Muscle layer of colon (tissue), 2 donors: ENCODE results near the gene OTUD5.

Experiments
- H3K27ac ChIP-seq: one replicate; pipeline ENCODE4 v1.7.0; 2013; ENCODE audit warnings: low read depth, mild to moderate bottlenecking, low read length, moderate library complexity
- H3K27me3 ChIP-seq, 2 donors: one replicate each; pipeline ENCODE4 v1.7.0; 2013; ENCODE audit warnings: low read length in 2 of 2, mild to moderate bottlenecking in 2 of 2; ENCODE audit not compliant: insufficient read depth in 2 of 2, control insufficient read depth in 1 of 2
- H3K36me3 ChIP-seq: one replicate; pipeline ENCODE4 v1.7.0; 2013; ENCODE audit warnings: mild to moderate bottlenecking, low read length; ENCODE audit not compliant: insufficient read depth
- H3K4me1 ChIP-seq: one replicate; pipeline ENCODE4 v1.7.0; 2013; ENCODE audit warnings: mild to moderate bottlenecking, low read length; ENCODE audit not compliant: insufficient read depth
- H3K4me3 ChIP-seq, 2 donors: one replicate each; pipeline ENCODE4 v1.7.0; 2013; ENCODE audit warnings: low read length in 2 of 2, low read depth in 1 of 2, mild to moderate bottlenecking in 1 of 2, moderate library complexity in 1 of 2
- H3K9ac ChIP-seq: one replicate; pipeline ENCODE4 v1.7.0; 2013; ENCODE audit warnings: low read length
- H3K9me3 ChIP-seq: one replicate; pipeline ENCODE4 v1.7.0; 2013; ENCODE audit warnings: mild to moderate bottlenecking, low read length
- donor health status: abdominal sarcoma.
- donor health status: Adenocarcinoma of cecum.

OTUD5 gene, protein sequence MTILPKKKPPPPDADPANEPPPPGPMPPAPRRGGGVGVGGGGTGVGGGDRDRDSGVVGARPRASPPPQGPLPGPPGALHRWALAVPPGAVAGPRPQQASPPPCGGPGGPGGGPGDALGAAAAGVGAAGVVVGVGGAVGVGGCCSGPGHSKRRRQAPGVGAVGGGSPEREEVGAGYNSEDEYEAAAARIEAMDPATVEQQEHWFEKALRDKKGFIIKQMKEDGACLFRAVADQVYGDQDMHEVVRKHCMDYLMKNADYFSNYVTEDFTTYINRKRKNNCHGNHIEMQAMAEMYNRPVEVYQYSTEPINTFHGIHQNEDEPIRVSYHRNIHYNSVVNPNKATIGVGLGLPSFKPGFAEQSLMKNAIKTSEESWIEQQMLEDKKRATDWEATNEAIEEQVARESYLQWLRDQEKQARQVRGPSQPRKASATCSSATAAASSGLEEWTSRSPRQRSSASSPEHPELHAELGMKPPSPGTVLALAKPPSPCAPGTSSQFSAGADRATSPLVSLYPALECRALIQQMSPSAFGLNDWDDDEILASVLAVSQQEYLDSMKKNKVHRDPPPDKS

GRCh38 chrX:48957477-48957826 lies at the start of gene OTUD5:
Gene OTUD5 (minus strand): TSS chrX:48957607. CDS start chrX:48957570, 37 bp downstream.
- Histone ChIP-seq H3K36me3 (peaks cover 15% of the 10 kb centered on the region), H3K9me3 (no peaks in the 10 kb centered on the region), H3K9ac (peak within 1 kb of the TSS; percentile 60), H3K4me3 (peak within 1 kb of the TSS; percentile 52 to 58), H3K4me1 (peaks cover 37% of the 10 kb centered on the region), H3K27ac (peak within 1 kb of the TSS; percentile 90), H3K27me3 (no peaks in the 10 kb centered on the region)

GRCh38 chrX:49003696-49004095 lies 46.3 kb upstream of the OTUD5 start:
- Histone ChIP-seq H3K4me1 (peaks cover 8% of the 10 kb centered on the region), H3K4me3 (no peak overlapping the region), H3K27me3 (peaks cover 0 to 5% of the 10 kb centered on the region in 2 donors), H3K9ac (no peak overlapping the region), H3K27ac (no peak overlapping the region), H3K9me3 (no peaks in the 10 kb centered on the region), H3K36me3 (no peaks in the 10 kb centered on the region)

- H3K9ac ChIP-seq, result no peak within 1 kb of the TSS
- peak within 1 kb of the TSS; percentile 51 for H3K27ac ChIP-seq
- H3K9me3 ChIP-seq, result no peaks in the 10 kb centered on the region
- H3K4me3 ChIP-seq, result peak within 1 kb of the TSS; percentile 56 to 74
- H3K4me1 ChIP-seq, result peaks cover 8% of the 10 kb centered on the region
- peaks cover 0 to 5% of the 10 kb centered on the region in 2 donors for H3K27me3 ChIP-seq
- H3K36me3 ChIP-seq, result no peaks in the 10 kb centered on the region
Measured at GRCh38 chrX:49002091-49002935, 44.9 kb upstream of the OTUD5 start, which contains the start of gene GRIPAP1. Gene GRIPAP1 (minus strand): TSS chrX:49002264. CDS start chrX:49002229, 35 bp downstream.

- Histone ChIP-seq H3K9ac (no peak overlapping the region), H3K9me3 (no peaks in the 10 kb centered on the region), H3K27me3 (peaks cover 0 to 5% of the 10 kb centered on the region in 2 donors), H3K4me3 (peak overlapping the region; percentile 56 to 74), H3K4me1 (peaks cover 8% of the 10 kb centered on the region), H3K27ac (peak overlapping the region; percentile 51), H3K36me3 (no peaks in the 10 kb centered on the region)
Measured at GRCh38 chrX:49001521-49002090, 44.2 kb upstream of the OTUD5 start.

DNA sequence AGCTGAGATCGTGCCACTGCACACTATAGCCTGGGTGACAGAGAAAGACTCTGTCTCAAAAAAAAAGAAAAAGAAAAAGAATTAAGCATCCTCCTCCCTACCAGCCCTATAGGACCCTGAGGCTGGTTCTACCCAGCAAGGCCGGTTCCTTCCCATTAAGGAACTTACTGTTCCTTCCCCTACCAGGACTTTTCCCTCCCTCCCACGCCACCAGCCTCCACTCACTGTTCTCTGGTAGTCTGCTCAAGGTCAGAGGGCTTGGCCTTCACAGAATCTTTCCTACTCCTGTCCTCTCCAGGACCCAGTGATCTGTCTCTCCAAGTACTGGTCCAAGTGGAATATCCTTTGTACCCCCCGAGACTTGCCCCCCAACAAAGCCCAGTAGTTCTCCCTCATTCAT lies 43.2 kb upstream of the OTUD5 start:
- H3K9ac ChIP-seq, result no peak overlapping the region
- no peak overlapping the region for H3K27ac ChIP-seq
- H3K4me1 ChIP-seq, result peaks cover 8% of the 10 kb centered on the region
- no peaks in the 10 kb centered on the region for H3K36me3 ChIP-seq
- H3K27me3 ChIP-seq, result peaks cover 0 to 5% of the 10 kb centered on the region in 2 donors
- no peak overlapping the region for H3K4me3 ChIP-seq
- no peaks in the 10 kb centered on the region for H3K9me3 ChIP-seq

GRCh38 chrX:48999030-48999429 lies 41.6 kb upstream of the OTUD5 start:
- Histone ChIP-seq H3K36me3 (no peaks in the 10 kb centered on the region), H3K27ac (no peak overlapping the region), H3K4me3 (no peak overlapping the region), H3K4me1 (peaks cover 8% of the 10 kb centered on the region), H3K9me3 (no peaks in the 10 kb centered on the region), H3K27me3 (peaks cover 0 to 5% of the 10 kb centered on the region in 2 donors), H3K9ac (no peak overlapping the region)

DNA sequence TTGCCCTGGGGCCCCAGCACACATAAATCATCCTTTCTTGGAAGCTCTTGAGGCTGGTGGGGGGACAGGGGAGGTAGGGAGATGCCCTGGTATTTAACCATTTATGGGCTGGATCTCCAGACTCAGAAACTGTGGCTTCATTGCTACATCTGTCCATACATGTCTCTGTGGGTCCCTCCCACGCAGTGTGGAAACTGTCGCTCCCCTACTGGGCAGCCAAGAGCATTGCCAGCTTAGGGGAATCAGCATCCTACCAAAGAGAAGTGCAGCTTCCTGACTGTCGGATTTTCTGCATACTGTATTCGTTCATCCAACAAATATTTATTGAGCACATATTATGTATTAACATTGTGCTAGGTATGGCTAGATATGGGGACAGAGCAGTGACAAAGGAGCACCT lies 41.0 kb upstream of the OTUD5 start:
- Histone ChIP-seq H3K36me3 (no peaks in the 10 kb centered on the region), H3K4me3 (no peak overlapping the region), H3K9ac (no peak overlapping the region), H3K27me3 (peaks cover 0 to 5% of the 10 kb centered on the region in 2 donors), H3K4me1 (peaks cover 8% of the 10 kb centered on the region), H3K9me3 (no peaks in the 10 kb centered on the region), H3K27ac (no peak overlapping the region)

DNA sequence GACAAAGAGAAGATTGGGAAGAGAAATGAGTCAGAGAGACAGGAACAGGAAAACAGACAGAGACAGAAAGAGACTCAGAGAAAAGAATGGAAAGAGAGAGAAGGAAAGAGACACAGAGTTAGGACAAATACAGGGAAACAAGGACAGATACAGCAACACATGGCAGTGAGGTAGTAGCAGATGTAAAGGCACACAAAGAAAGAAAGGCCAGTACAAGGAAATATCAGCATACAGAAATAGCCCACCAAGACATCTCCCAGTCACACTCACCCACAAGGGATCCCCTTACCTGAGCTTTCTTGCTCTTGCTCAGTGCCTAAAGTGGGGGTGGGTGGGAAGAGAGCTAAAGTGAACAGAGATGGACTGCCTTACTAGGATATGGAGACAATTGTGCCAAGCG lies 40.5 kb upstream of the OTUD5 start:
- no peak overlapping the region for H3K27ac ChIP-seq
- H3K36me3 ChIP-seq, result no peaks in the 10 kb centered on the region
- H3K4me1 ChIP-seq, result peaks cover 8% of the 10 kb centered on the region
- no peak overlapping the region for H3K9ac ChIP-seq
- no peak overlapping the region for H3K4me3 ChIP-seq
- no peaks in the 10 kb centered on the region for H3K9me3 ChIP-seq
- peaks cover 0 to 5% of the 10 kb centered on the region in 2 donors for H3K27me3 ChIP-seq

DNA sequence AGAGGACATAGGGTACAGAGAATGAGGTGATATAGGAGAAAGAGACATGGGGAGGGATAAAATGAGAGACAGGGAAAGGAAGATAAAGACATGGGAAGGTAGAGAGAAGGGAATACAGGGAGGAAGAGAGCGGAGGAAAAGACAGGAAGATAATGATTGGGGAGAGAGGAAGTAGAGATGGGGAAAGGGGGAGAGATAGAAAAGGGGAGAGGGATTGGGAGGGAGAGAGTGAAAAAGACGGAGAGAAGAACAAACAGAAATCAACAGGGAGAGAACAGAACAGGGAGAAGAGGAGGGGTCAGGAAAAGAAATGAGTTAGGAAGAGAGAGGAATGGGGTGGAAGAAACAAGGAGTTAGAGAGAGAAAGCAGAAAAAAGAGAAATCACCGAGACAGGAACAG lies 40.0 kb upstream of the OTUD5 start:
- H3K27me3 ChIP-seq, result peaks cover 0 to 5% of the 10 kb centered on the region in 2 donors
- no peak overlapping the region for H3K27ac ChIP-seq
- no peak overlapping the region for H3K4me3 ChIP-seq
- no peak overlapping the region for H3K9ac ChIP-seq
- H3K9me3 ChIP-seq, result no peaks in the 10 kb centered on the region
- peaks cover under 1% of the 10 kb centered on the region for H3K36me3 ChIP-seq
- peaks cover 8% of the 10 kb centered on the region for H3K4me1 ChIP-seq

DNA sequence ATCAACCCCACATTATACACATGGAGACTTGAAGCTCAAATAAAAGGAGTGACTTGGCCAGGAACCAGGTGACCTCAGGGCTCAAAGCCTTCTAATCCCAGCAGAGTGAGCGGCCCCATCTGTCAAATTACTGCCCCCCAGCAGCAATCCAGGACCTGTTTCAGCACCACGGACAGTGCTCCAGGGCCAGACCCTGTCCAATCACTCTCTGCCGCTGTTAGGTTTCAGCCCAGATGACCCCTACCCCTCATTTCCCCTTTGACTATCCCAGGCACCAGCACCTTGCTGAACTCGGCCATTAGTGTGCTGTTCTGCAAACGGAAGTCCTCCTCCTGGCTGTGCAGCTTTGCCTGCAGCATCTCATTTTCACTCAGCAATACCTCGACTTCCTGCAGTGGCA lies 39.6 kb upstream of the OTUD5 start:
- peaks cover 5% of the 10 kb centered on the region for H3K36me3 ChIP-seq
- no peak overlapping the region for H3K27ac ChIP-seq
- no peak overlapping the region for H3K9ac ChIP-seq
- peaks cover 0 to 4% of the 10 kb centered on the region in 2 donors for H3K27me3 ChIP-seq
- peaks cover 8% of the 10 kb centered on the region for H3K4me1 ChIP-seq
- H3K9me3 ChIP-seq, result no peaks in the 10 kb centered on the region
- H3K4me3 ChIP-seq, result no peak overlapping the region

DNA sequence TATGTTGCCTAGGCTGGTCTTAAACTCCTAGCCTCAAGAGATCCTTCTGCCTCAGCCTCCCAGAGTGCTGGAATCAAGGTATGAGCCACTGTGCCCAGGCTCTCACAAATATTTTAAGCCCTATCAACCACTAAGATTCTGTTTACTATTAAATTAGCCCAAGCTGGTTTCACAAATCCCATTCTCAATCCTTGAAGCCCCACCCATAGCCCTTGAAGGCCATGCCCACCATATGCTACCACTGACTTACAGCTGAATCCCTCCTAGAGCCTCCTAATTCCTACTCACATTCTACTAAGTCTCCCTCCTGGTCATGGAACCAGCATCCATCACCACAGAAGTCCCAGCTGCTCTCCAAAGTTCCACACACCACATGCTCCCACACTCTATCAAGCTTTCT lies 34.9 kb upstream of the OTUD5 start:
- no peaks in the 10 kb centered on the region for H3K27me3 ChIP-seq
- no peak overlapping the region for H3K27ac ChIP-seq
- peaks cover 18% of the 10 kb centered on the region for H3K36me3 ChIP-seq
- H3K4me3 ChIP-seq, result no peak overlapping the region
- no peak overlapping the region for H3K9ac ChIP-seq
- no peaks in the 10 kb centered on the region for H3K9me3 ChIP-seq
- no peaks in the 10 kb centered on the region for H3K4me1 ChIP-seq
